Measurements from ENCODE around the gene PHACTR3.

DNA sequence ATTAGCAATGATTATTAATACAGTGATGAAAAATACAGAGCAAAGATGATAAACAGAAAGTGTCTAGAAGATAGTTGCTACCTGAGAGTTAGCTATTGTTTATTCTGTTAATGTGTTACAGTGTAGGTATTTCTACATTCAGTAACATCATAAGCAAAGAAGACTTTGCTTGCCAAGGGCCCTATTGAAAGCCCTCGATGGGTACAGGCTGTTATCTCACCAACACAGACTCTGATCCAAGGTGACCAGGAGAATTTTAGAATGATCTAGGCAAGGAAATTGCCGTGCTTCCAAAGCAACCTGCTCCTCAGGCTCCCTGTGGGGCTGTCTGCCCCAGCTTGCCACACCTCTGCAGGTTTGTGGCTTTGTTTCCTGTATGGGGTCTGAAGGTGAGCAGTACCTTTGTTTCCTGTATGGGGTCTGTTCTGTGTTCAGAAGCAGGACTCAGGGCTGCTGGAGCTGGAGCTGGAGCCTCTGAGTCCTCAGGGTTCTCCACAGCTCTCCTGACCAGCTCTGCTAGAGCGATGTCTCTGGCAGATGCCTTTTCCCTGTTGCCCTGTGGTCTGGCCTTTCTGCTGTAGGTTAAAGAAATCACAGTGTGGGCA is 32.5 kb downstream of the PHACTR3 start:
- TF ChIP-seq, protein P1, sequence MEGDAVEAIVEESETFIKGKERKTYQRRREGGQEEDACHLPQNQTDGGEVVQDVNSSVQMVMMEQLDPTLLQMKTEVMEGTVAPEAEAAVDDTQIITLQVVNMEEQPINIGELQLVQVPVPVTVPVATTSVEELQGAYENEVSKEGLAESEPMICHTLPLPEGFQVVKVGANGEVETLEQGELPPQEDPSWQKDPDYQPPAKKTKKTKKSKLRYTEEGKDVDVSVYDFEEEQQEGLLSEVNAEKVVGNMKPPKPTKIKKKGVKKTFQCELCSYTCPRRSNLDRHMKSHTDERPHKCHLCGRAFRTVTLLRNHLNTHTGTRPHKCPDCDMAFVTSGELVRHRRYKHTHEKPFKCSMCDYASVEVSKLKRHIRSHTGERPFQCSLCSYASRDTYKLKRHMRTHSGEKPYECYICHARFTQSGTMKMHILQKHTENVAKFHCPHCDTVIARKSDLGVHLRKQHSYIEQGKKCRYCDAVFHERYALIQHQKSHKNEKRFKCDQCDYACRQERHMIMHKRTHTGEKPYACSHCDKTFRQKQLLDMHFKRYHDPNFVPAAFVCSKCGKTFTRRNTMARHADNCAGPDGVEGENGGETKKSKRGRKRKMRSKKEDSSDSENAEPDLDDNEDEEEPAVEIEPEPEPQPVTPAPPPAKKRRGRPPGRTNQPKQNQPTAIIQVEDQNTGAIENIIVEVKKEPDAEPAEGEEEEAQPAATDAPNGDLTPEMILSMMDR (IDR thresholded peaks at IDR 0.05), result no peak
- TF ChIP-seq ZFX (IDR thresholded peaks at IDR 0.05; ENCODE audit: borderline replicate concordance), result no peak
